WERI-Rb-1 (cell line): Measurements from ENCODE around the gene EDDM13.
A peak's percentile ranks its signal among the peaks of the same experiment; 100 is the strongest.
"Not testable (repeated sequence)": the region's sequence is repeated elsewhere in the genome, so short reads cannot be mapped to it uniquely, and the experiment has no call there.

Source experiments
- DNase-seq: peaks from one replicate; pipeline ENCODE4 v3.0.0-alpha.2; 2020
- H3K27ac ChIP-seq: fragments of 250-450 bp; sonication (Bioruptor Pico); 2 replicates; pipeline ENCODE4 v1.5.1; 2020; ENCODE audit warnings: mild to moderate bottlenecking, moderate library complexity
- H3K27me3 ChIP-seq: fragments of 250-450 bp; sonication (Bioruptor Pico); 2 replicates; pipeline ENCODE4 v1.5.1; 2021; ENCODE audit warnings: mild to moderate bottlenecking, low read depth, moderate library complexity; ENCODE audit not compliant: insufficient read depth, severe bottlenecking
- H3K36me3 ChIP-seq: fragments of 250-450 bp; sonication (Bioruptor Pico); 2 replicates; pipeline ENCODE4 v1.5.1; 2020; ENCODE audit warnings: mild to moderate bottlenecking, moderate library complexity
- H3K4me3 ChIP-seq: 2 replicates; pipeline ENCODE4 v1.5.1; 2011; ENCODE audit warnings: low read depth, mild to moderate bottlenecking, control low read depth, low read length
- H3K9me3 ChIP-seq: fragments of 250-450 bp; sonication (Bioruptor Pico); 2 replicates; pipeline ENCODE4 v1.5.1; 2021; ENCODE audit warnings: mild to moderate bottlenecking, moderate library complexity; ENCODE audit not compliant: severe bottlenecking
- TF ChIP-seq, protein P1 (sequence below): IDR thresholded peaks from 2 replicates; pipeline ENCODE4 v1.5.1; 2011; ENCODE audit warnings: low read depth, mild to moderate bottlenecking, control low read depth, inconsistent platforms, low read length

Gene EDDM13

DNA sequence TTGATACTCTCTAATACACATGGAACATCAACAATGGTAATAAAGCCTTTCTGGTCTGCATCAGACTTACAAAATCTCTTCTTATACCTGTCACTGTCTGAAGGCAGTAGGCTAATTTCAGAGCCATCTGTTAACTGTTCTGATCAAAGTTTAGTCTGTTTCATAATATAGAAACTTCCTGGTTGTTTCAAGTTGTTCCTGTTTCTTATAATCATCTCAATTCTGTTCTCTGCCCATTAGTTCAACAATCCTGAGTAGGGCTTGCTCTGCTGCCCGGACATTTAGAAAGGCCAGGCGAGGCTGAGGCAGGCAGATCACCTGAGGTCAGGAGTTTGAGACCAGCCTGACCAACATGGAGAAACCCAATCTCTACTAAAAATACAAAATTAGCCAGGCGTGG lies 47.4 kb downstream of the EDDM13 start:
- Histone ChIP-seq H3K27me3 (no peaks in the 10 kb centered on the region), H3K27ac (no peak overlapping the region), H3K36me3 (no peaks in the 10 kb centered on the region), H3K4me3 (no peak overlapping the region), H3K9me3 (no peaks in the 10 kb centered on the region)
- no peak for DNase-seq
- TF ChIP-seq, protein P1, sequence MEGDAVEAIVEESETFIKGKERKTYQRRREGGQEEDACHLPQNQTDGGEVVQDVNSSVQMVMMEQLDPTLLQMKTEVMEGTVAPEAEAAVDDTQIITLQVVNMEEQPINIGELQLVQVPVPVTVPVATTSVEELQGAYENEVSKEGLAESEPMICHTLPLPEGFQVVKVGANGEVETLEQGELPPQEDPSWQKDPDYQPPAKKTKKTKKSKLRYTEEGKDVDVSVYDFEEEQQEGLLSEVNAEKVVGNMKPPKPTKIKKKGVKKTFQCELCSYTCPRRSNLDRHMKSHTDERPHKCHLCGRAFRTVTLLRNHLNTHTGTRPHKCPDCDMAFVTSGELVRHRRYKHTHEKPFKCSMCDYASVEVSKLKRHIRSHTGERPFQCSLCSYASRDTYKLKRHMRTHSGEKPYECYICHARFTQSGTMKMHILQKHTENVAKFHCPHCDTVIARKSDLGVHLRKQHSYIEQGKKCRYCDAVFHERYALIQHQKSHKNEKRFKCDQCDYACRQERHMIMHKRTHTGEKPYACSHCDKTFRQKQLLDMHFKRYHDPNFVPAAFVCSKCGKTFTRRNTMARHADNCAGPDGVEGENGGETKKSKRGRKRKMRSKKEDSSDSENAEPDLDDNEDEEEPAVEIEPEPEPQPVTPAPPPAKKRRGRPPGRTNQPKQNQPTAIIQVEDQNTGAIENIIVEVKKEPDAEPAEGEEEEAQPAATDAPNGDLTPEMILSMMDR, result no peak

DNA sequence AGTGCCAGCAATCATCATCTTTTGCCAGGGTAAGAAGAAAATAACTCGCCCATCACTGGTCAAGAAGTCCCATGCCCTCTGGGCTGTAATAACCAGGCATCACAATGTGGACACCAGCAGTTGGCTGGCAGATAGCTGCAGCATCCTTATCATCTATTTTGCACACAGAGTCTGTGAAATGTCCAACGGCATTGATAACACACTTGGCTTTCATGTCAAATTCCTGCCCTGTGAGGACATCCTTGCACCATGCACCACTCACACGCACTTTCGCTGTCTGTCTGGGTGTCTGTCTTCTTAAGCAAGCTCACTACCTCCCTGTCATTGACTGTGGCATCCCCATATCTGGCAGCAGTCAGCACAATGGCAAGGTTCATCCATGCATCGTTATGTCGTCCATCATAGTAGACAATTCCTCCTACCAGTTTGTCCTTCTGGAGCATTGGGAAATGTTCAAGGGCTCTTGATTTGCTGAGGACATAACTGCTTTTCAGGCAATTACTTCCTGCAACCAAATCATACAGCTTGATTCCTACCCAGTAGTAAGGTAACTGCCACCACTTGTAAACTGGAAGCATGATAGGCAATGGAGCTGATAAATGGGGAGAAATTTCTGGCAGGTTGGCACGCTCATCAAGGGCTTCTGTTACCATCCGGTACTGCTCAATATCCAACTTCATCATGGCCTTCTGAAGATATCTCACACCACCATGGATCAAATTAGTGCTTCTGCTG lies 48.9 kb downstream of the EDDM13 start:
- no peak overlapping the region for H3K27ac ChIP-seq
- no peaks in the 10 kb centered on the region for H3K27me3 ChIP-seq
- TF ChIP-seq, protein P1, result no peak
- H3K4me3 ChIP-seq, result no peak overlapping the region
- no peaks in the 10 kb centered on the region for H3K9me3 ChIP-seq
- no peak for DNase-seq
- H3K36me3 ChIP-seq, result no peaks in the 10 kb centered on the region

DNA sequence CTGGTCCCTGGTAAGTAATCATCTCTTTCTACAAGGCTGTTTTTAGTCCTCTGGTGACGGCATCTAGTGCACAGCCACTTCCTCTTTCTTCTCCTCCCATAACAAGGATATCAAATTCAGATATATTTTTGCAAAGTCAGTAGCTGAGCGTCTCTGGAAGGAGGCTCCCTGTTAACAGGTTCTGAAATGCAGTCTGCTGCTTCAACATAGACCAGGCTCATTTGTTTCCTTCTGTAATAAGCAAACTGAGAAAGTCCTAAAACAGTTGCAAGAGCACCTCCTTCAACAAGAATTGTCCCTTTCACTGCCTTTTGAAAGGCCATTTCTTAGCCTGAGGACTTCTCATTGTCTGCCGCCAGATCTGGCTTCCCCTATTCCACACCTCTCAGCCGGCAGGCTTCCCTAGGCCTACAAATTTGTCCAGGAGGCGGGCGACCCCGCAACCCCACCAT lies 49.5 kb downstream of the EDDM13 start:
- H3K9me3 ChIP-seq, result no peaks in the 10 kb centered on the region
- H3K27ac ChIP-seq, result no peak overlapping the region
- no peak overlapping the region for H3K4me3 ChIP-seq
- no peak for DNase-seq
- H3K27me3 ChIP-seq, result no peaks in the 10 kb centered on the region
- no peaks in the 10 kb centered on the region for H3K36me3 ChIP-seq
- TF ChIP-seq, protein P1, result no peak

DNA sequence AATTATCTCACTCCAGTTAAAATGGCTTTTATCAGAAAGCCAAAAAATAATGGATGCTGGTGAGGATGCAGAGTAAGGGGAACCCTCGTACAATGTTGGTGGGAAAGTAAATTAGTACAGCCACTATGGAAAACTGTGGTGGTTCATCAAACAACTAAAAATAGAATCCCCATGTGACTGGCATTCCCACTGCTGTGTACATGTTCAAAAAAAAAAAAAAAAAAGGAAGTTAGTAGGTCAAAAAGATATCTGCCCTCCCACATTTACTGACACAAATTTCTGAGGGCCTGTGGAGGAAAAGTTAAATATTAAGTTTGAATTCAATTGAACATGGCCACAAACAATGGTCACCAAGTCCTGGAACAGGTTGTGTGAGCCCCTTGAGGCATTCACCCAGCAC lies 51.9 kb downstream of the EDDM13 start:
- TF ChIP-seq, protein P1, result no peak
- no peaks in the 10 kb centered on the region for H3K36me3 ChIP-seq
- H3K27ac ChIP-seq, result no peak overlapping the region
- H3K9me3 ChIP-seq, result no peaks in the 10 kb centered on the region
- H3K27me3 ChIP-seq, result no peaks in the 10 kb centered on the region
- DNase-seq, result no peak
- no peak overlapping the region for H3K4me3 ChIP-seq

DNA sequence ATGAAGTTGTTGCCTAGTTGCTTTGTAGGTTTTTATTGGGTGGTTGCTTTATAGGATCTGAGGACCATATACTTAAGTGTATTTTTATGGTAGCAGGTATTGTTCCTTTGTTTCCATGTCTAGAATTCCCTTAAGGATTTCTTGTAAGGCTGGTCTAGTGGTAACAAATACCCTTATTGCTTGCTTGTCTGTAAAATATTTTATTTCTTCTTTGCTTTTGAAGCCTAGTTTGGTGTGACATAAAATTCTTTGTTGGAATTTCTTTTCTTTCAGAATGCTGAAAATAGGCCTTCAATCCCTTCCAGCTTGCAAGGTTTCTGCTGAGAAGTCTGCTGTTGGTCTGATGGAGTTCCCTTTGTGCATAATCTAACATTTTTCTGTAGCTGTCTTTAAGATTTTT lies 60.1 kb downstream of the EDDM13 start:
- TF ChIP-seq, protein P1, result no peak
- DNase-seq, result no peak
- H3K27me3 ChIP-seq, result no peaks in the 10 kb centered on the region
- peaks cover 2% of the 10 kb centered on the region for H3K9me3 ChIP-seq
- no peak overlapping the region for H3K27ac ChIP-seq
- no peaks in the 10 kb centered on the region for H3K36me3 ChIP-seq
- no peak overlapping the region for H3K4me3 ChIP-seq

DNA sequence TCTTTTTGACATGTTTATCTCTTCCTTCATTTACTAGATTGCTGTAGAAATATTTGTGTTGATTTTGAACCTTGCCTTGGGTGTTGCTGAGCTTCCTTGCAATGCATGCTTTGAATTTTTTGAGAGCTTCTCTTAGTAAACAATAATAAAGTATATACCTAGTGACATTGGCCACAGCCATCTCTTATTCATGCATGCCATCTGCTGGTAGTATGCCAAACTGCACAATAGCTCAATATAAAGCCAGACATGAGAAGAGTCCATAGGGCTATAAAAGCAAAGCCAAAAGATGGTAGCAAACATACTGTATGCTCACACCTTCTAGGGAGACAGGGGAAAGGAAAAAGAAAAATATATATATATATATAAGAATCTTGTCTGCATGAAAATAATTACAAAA lies 61.0 kb downstream of the EDDM13 start:
- Histone ChIP-seq H3K36me3 (no peaks in the 10 kb centered on the region), H3K27ac (no peak overlapping the region), H3K9me3 (peaks cover 2% of the 10 kb centered on the region), H3K27me3 (no peaks in the 10 kb centered on the region), H3K4me3 (no peak overlapping the region)
- DNase-seq, result peak; percentile 46
- TF ChIP-seq, protein P1, result peak; percentile 46

DNA sequence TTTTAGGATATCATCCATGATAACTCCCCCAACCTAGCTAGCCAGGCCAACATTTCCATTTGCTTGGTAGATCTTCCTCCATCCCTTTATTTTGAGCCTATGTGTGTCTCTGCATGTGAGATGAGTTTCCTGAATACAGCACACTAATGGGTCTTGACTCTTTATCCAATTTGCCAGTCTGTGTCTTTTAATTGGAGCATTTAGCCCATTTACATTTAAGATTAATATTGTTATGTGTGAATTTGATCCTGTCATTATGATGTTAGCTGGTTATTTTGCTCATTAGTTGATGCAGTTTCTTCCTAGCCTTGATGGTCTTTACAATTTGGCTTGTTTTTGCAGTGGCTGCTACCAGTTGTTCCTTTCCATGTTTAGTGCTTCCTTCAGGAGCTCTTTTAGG lies 62.8 kb downstream of the EDDM13 start:
- not testable (repeated sequence) for H3K27ac ChIP-seq, H3K27me3 ChIP-seq, H3K9me3 ChIP-seq, H3K4me3 ChIP-seq, H3K36me3 ChIP-seq, DNase-seq

DNA sequence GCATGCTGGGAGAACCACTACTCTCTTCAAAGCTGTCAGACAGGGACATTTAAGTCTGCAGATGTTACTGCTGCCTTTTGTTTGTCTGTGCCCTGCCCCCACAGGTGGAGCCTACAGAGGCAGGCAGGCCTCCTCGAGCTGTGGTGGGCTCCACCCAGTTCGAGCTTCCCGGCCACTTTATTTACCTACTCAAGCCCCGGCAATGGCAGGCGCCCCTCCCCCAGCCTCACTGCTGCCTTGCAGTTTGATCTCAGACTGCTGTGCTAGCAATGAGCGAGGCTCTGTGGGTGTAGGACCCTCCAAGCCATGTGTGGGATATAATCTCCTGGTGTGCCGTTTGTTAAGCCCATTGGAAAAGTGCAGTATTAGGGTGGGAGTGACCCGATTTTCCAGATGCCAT lies 64.5 kb downstream of the EDDM13 start:
- not testable (repeated sequence) for H3K36me3 ChIP-seq

DNA sequence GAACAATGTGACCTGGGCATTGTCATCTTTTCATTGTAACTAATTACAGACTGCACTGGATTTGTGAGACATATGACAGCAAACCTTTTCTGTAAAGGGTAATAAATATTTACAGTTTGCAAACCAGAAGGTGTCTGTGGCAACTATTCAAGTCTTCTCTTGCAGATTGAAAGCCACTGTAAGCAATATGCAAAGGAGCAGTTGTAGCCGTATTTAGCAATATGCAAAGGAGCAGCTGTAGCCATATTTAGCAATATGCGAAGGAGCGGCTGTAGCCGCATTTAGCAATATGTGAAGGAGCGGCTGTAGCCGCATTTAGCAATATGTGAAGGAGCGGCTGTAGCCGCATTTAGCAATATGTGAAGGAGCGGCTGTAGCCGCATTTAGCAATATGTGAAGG lies 66.5 kb downstream of the EDDM13 start:
- DNase-seq, H3K36me3 ChIP-seq, H3K27ac ChIP-seq, H3K27me3 ChIP-seq, H3K4me3 ChIP-seq: not testable (repeated sequence)
- H3K9me3 ChIP-seq, result peaks cover 17% of the 10 kb centered on the region

More for the DNA sequence above, 64.5 kb downstream of the EDDM13 start:
- H3K9me3 ChIP-seq, result peaks cover 11% of the 10 kb centered on the region
- H3K4me3 ChIP-seq, DNase-seq, H3K27me3 ChIP-seq, H3K27ac ChIP-seq: not testable (repeated sequence)
